GM23338 (cell line): ENCODE results near the gene ANO1. TPM values are rescaled to one million over a fixed set of nuclear protein-coding genes. Genes with fewer than 3 reads are reported as not detected.

Experiments used
- ATAC-seq: fragments of 200-7000 bp; cut with Tn5 transposase; 3 replicates; pipeline ENCODE4 v1.9.1; 2020
- DNase-seq: peaks from one replicate; pipeline ENCODE4 v3.0.0-alpha.2; 2015; ENCODE audit warnings: low spot score
- H2AFZ ChIP-seq: fragments of 200-600 bp; sonication (generic); 2 replicates; pipeline ENCODE4 v1.8.0; 2016; ENCODE audit warnings: antibody characterized with exemption, mild to moderate bottlenecking, moderate library complexity
- H3F3A ChIP-seq: fragments of 200-600 bp; sonication (generic); replicated peaks from 2 replicates; pipeline ENCODE4 v1.8.0; 2017; ENCODE audit warnings: antibody characterized with exemption, mixed run types, low read depth
- H3K27ac ChIP-seq: fragments of 200-600 bp; sonication (generic); 2 replicates; pipeline ENCODE4 v1.6.1; 2016; ENCODE audit warnings: low read depth
- H3K27me3 ChIP-seq: fragments of 200-600 bp; sonication (generic); 2 replicates; pipeline ENCODE4 v1.8.0; 2016; ENCODE audit warnings: mild to moderate bottlenecking, mixed run types, moderate library complexity; ENCODE audit not compliant: insufficient read depth
- H3K36me3 ChIP-seq: fragments of 200-600 bp; sonication (generic); 2 replicates; pipeline ENCODE4 v1.8.0; 2016; ENCODE audit warnings: mild to moderate bottlenecking; ENCODE audit not compliant: insufficient read depth
- H3K4me1 ChIP-seq: fragments of 200-600 bp; sonication (generic); 2 replicates; pipeline ENCODE4 v1.8.0; 2016; ENCODE audit warnings: mild to moderate bottlenecking, moderate library complexity; ENCODE audit not compliant: insufficient read depth
- H3K4me2 ChIP-seq: fragments of 200-600 bp; sonication (generic); 2 replicates; pipeline ENCODE4 v1.7.1; 2017; ENCODE audit warnings: mixed run types
- H3K4me3 ChIP-seq: fragments of 200-600 bp; sonication (generic); 2 replicates; pipeline ENCODE4 v1.6.1; 2016; ENCODE audit warnings: mixed run types
- H3K79me2 ChIP-seq: fragments of 200-600 bp; sonication (generic); replicated peaks from 2 replicates; pipeline ENCODE4 v1.8.0; 2017; ENCODE audit warnings: mild to moderate bottlenecking; ENCODE audit not compliant: insufficient read depth
- H3K9me2 ChIP-seq: fragments of 200-600 bp; sonication (generic); 2 replicates; pipeline ENCODE4 v1.8.0; 2017; ENCODE audit not compliant: insufficient read depth
- H4K20me1 ChIP-seq: fragments of 200-600 bp; sonication (generic); replicated peaks from 2 replicates; pipeline ENCODE4 v1.8.0; 2017; ENCODE audit warnings: mild to moderate bottlenecking; ENCODE audit not compliant: insufficient read depth
- H3K27ac Mint-ChIP-seq: 2 replicates; pipeline ENCODE4 v1.8.0; 2020; ENCODE audit warnings: inconsistent platforms, mild to moderate bottlenecking, moderate library complexity, mixed read lengths
- H3K27me3 Mint-ChIP-seq: 3 replicates; pipeline ENCODE4 v1.8.0; 2022; ENCODE audit warnings: low read depth, mild to moderate bottlenecking, moderate library complexity, mixed read lengths, inconsistent platforms; ENCODE audit not compliant: insufficient read depth, poor library complexity
- H3K36me3 Mint-ChIP-seq: 3 replicates; pipeline ENCODE4 v1.8.0; 2021; ENCODE audit warnings: low read depth, mild to moderate bottlenecking, inconsistent platforms, moderate library complexity, mixed read lengths
- H3K4me1 Mint-ChIP-seq: 3 replicates; pipeline ENCODE4 v1.8.0; 2020; ENCODE audit warnings: mild to moderate bottlenecking, inconsistent platforms, mixed read lengths
- H3K4me3 Mint-ChIP-seq: 3 replicates; pipeline ENCODE4 v1.8.0; 2021; ENCODE audit warnings: moderate library complexity, mild to moderate bottlenecking, inconsistent platforms, mixed read lengths
- H3K9me3 Mint-ChIP-seq: 3 replicates; pipeline ENCODE4 v1.8.0; 2020; ENCODE audit warnings: moderate library complexity, mild to moderate bottlenecking, inconsistent platforms, mixed read lengths
- CREB1 ChIP-seq: fragments of 250-450 bp; sonication (Bioruptor Pico); IDR thresholded peaks from 2 replicates; pipeline ENCODE4 v1.5.0; 2020; ENCODE audit warnings: low read depth, mild to moderate bottlenecking, moderate library complexity
- CTCF ChIP-seq, 2 experiments: fragments of 200-600 bp in 1 of 2; sonication (generic) in 1 of 2; conservative IDR thresholded peaks; 2 replicates each; pipeline versions ENCODE4 v1.5.1 to v1.6.1; 2016 to 2017; ENCODE audit warnings: antibody characterized with exemption in 2 of 2, low read depth in 2 of 2, mild to moderate bottlenecking in 2 of 2, moderate library complexity in 1 of 2
- JUNB ChIP-seq: IDR thresholded peaks from one replicate; pipeline ENCODE4 v1.6.1; 2016; ENCODE audit warnings: antibody characterized with exemption; ENCODE audit not compliant: unreplicated experiment
- NANOG ChIP-seq: IDR thresholded peaks from 2 replicates; pipeline ENCODE4 v1.6.1; 2016; ENCODE audit warnings: antibody characterized with exemption, borderline replicate concordance
- POLR2AphosphoS5 ChIP-seq: IDR thresholded peaks from 2 replicates; pipeline ENCODE4 v1.6.1; 2016; ENCODE audit warnings: antibody characterized with exemption, low read depth
- REST ChIP-seq: IDR thresholded peaks from one replicate; pipeline ENCODE4 v1.6.1; 2018; ENCODE audit warnings: antibody characterized with exemption; ENCODE audit not compliant: unreplicated experiment
- ZNF462 ChIP-seq: fragments of 250-450 bp; sonication (Bioruptor Pico); IDR thresholded peaks from 2 replicates; pipeline ENCODE4 v1.5.0; 2020; ENCODE audit warnings: mild to moderate bottlenecking, moderate library complexity
- polyA plus RNA-seq: library from polyadenylated mRNA; unstranded; fragments of >200 nt; fragmentation: Nextera tagmentation; extraction: Ambion mirVana; gene quantifications from 2 replicates; pipeline ENCODE4 v1.2.1, GENCODE V29; 2016
- total RNA-seq: library from RNA; depleted of rRNA; stranded (reverse); fragments of >200 nt; shearing (Covaris generic); gene quantifications from 2 replicates; pipeline ENCODE4 v1.2.3, GENCODE V29; 2014

Gene ANO1
- total and polyA plus RNA-seq, 2 experiments from 2014 or later: 1.4 to 3.4 TPM

- Histone ChIP-seq H3K4me2 (peak overlapping the region; percentile 63), H3K27me3 (no peaks in the 10 kb centered on the region), H4K20me1 (no peaks in the 10 kb centered on the region), H3K27ac (no peak overlapping the region), H3K9me2 (no peaks in the 10 kb centered on the region), H3K4me1 (peaks cover 21% of the 10 kb centered on the region), H3K36me3 (no peaks in the 10 kb centered on the region), H2AFZ (peak overlapping the region; percentile 74), H3K79me2 (no peaks in the 10 kb centered on the region), H3F3A (0 out of 2 replicates have a peak, but pooled peaks cover 4% of the 10 kb centered on the region), H3K4me3 (peak overlapping the region; percentile 1; the same call in 1 of the 2 replicates)
- Mint-ChIP-seq H3K4me3 (peak overlapping the region; percentile 62), H3K4me1 (peaks cover 46% of the 10 kb centered on the region), H3K36me3 (no peaks in the 10 kb centered on the region), H3K9me3 (no peaks in the 10 kb centered on the region; the same call in 2 of the 3 replicates), H3K27me3 (peaks cover 16% of the 10 kb centered on the region), H3K27ac (no peak overlapping the region)
- ATAC-seq: peak; percentile 80
- TF ChIP-seq NANOG (no peak), CTCF (conservative IDR thresholded peaks at IDR 0.05; ENCODE audit: low read depth in 2 of 2) (no peak), REST (no peak)
- no peak for DNase-seq
Observed at GRCh38 chr11:70141486-70142220, 63.5 kb downstream of the ANO1 start.

GRCh38 chr11:70142221-70142875 is 64.2 kb downstream of the ANO1 start:
- H3K9me2 ChIP-seq: no peaks in the 10 kb centered on the region
- Mint-ChIP-seq H3K27me3 (peaks cover 16% of the 10 kb centered on the region), H3K9me3 (no peaks in the 10 kb centered on the region; the same call in 2 of the 3 replicates), H3K36me3 (no peaks in the 10 kb centered on the region), H3K4me3 (peak overlapping the region; percentile 62; the same call in 1 of the 3 replicates), H3K27ac (no peak overlapping the region), H3K4me1 (peaks cover 50% of the 10 kb centered on the region)
- no peak overlapping the region for H3K27ac ChIP-seq
- no peaks in the 10 kb centered on the region for H4K20me1 ChIP-seq
- no peak overlapping the region for H3K4me3 ChIP-seq
- H3K79me2 ChIP-seq: no peaks in the 10 kb centered on the region
- ATAC-seq: peak; percentile 28
- DNase-seq: no peak
- no peaks in the 10 kb centered on the region for H3K36me3 ChIP-seq
- peak overlapping the region; percentile 63 for H3K4me2 ChIP-seq
- H2AFZ ChIP-seq: peak overlapping the region; percentile 32; the same call in 1 of the 2 replicates
- H3K4me1 ChIP-seq: peaks cover 21% of the 10 kb centered on the region
- H3K27me3 ChIP-seq: no peaks in the 10 kb centered on the region
- 0 out of 2 replicates have a peak, but pooled peaks cover 4% of the 10 kb centered on the region for H3F3A ChIP-seq
- TF ChIP-seq CREB1 (CRISPR knock-in tag): no peak
- no peak for TF ChIP-seq NANOG
- TF ChIP-seq JUNB: no peak
- TF ChIP-seq ZNF462 (CRISPR knock-in tag): no peak
- no peak for TF ChIP-seq POLR2AphosphoS5
